AG10803 (cell line): ENCODE measurements around the gene NCR3LG1.
"Not testable (repeated sequence)": the region's sequence is repeated elsewhere in the genome, so short reads cannot be mapped to it uniquely, and the experiment has no call there.

Source experiments
- DNase-seq: peaks from one replicate; pipeline ENCODE4 v3.0.0; 2010; ENCODE audit warnings: low read depth
- H3K4me3 ChIP-seq: 2 replicates; pipeline ENCODE4 v1.5.1; 2011; ENCODE audit warnings: mild to moderate bottlenecking, low read length, control low read depth
- TF ChIP-seq, protein P1 (sequence below): conservative IDR thresholded peaks from 2 replicates; pipeline ENCODE4 v1.5.1; 2011; ENCODE audit warnings: mild to moderate bottlenecking, low read length, control low read depth, inconsistent platforms

The NCR3LG1 gene

DNA sequence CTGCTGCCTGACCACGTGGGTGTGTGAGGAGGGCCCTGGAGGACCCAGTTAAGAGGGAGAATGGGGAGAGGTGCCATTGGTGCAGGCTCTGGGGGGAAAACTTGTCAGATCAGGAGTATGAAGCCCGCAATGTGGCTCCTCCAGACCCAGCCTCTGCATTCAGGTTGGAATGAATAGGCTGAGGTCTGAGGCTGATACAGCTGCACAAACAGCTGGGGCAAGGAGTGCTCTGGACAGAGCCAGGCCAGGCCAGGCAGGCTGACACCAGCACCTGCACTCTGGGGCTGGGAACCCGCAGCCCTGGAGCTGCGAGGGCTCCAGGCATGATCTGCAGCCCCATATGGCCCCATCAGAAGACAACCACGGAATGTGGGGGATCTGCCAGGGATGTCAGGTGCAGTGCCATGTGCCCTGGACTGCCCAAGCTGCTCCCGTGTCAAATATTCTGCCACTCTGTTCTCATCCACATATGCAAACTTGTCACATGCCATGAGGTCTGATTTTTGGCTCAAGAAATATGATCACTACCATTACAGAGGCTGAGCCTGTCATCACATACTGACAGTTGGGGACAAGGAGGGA lies 64.0 kb downstream of the NCR3LG1 start:
- TF ChIP-seq, protein P1, sequence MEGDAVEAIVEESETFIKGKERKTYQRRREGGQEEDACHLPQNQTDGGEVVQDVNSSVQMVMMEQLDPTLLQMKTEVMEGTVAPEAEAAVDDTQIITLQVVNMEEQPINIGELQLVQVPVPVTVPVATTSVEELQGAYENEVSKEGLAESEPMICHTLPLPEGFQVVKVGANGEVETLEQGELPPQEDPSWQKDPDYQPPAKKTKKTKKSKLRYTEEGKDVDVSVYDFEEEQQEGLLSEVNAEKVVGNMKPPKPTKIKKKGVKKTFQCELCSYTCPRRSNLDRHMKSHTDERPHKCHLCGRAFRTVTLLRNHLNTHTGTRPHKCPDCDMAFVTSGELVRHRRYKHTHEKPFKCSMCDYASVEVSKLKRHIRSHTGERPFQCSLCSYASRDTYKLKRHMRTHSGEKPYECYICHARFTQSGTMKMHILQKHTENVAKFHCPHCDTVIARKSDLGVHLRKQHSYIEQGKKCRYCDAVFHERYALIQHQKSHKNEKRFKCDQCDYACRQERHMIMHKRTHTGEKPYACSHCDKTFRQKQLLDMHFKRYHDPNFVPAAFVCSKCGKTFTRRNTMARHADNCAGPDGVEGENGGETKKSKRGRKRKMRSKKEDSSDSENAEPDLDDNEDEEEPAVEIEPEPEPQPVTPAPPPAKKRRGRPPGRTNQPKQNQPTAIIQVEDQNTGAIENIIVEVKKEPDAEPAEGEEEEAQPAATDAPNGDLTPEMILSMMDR, result no peak
- DNase-seq, result no peak
- no peak overlapping the region for H3K4me3 ChIP-seq

DNA sequence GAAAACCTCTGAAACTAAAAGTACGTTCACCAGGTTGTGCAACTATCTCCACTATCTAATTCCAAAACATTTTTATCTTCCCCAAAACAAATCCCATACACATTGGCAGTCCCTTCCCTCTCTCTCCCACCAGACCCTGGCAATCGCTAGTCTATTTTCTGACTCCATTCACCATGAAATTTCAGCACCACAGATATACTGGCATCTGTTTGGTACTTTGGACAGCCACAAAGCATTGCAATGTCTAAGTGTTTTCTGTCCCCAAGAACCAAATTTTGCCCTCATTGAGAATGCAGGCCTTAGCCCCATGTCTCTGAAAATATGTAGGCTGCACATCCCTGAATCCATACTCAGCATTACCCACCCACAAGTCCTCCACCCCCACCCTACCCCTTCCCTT lies 64.9 kb downstream of the NCR3LG1 start:
- TF ChIP-seq, protein P1, result no peak
- no peak overlapping the region for H3K4me3 ChIP-seq
- DNase-seq, result no peak

DNA sequence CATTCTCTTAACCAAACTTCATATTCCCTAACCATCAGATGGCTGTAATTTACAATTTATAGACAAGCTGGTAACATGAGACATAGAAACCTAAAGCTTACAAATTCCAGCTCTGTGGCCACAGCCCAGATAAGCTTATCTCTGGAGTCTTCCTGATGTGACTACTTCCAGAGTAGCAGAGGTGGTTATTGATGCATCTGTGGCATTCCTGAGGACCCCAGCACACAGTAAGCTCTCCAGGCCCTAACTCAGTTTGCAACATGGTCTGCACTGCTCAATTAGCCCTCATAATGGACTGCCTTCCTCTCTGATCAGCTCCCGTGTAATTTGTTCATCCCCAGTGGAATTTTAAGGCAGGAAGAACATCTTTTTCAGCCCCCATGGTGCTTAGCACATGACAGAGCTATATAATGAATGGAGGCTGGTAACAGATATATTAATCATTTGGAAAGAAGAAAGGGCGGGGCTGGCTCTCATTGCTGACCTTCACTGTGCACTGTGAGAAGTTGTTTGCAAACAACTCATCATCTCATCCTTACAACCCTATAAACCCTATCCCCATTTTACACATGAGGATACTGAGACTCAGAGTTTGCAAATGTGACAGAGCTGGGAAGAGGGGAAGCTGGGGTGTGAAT lies 67.0 kb downstream of the NCR3LG1 start:
- H3K4me3 ChIP-seq, result no peak overlapping the region
- DNase-seq, result no peak
- TF ChIP-seq, protein P1, result no peak

DNA sequence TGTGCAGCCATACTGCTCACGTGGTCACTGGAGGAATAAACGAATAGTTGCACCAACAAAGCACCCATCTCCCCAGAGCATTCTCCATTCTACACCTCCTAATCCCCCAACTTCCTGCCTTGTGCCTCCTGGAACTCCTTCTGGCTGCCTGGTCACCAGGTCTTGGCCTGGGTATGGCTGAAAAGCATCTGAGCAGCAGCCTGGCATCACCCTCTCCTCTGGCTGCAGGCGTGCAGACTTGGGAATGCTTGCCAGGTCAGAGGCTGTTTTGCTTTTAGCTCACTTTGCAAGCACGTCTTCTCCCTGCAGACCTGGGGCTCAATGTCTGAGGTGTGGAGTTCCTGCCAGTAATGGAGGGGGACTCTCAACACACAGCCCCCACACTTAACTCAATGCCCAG lies 70.2 kb downstream of the NCR3LG1 start:
- H3K4me3 ChIP-seq, result no peak overlapping the region
- TF ChIP-seq, protein P1, result no peak
- no peak for DNase-seq

DNA sequence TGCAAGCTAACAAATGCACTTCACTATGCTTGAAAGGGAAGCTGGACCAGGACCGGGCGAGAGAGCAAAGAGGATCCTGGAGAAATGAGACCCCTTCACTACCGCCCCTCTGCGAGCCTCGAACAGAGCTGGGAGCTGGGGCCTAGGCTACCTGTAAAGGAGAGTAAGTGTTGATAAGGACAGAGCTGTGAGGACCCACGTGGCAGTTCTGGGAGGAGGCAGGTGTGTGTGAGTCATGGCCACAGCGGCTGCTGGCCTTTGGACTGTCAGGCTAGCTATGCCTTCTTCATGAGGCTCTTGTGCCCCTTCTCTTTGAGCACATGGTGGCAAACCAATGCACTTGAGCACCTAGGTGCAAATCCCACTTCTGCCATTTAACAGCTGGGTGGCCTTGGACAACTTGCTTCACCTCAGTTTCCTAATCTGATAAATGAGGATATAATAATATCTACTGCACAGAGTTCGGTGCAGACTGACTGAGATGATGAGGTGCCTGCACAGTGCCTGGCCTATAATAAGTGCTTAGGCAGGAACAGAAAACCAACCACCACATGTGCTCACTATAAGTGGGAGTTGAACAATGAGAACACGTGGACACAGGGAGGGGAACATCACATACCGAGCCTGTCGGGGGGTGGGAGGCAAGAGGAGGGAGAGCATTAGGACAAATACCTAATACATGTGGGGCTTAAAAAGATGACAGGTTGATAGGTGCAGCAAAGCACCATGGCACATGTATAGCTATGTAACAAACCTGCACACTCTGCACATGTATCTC lies 72.1 kb downstream of the NCR3LG1 start:
- H3K4me3 ChIP-seq, result no peak overlapping the region
- TF ChIP-seq, protein P1, result no peak
- no peak for DNase-seq

DNA sequence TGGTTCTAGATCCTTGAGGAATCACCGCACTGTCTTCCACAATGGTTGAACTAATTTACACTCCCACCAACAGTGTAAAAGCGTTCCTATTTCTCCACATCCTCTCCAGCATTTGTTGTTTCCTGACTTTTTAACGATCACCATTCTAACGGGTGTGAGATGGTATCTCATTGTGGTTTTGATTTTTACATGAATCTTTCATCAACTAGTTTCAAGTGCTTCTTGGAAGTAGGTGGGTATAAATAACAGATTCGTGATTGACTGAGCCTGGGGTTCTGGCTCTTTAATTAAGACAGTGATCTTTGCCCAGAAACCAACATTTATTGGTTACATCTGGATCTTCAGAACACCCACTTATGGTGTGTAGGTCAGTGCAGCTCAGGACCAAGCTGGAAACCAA lies 74.6 kb downstream of the NCR3LG1 start:
- peak; percentile 34 for DNase-seq
- H3K4me3 ChIP-seq, result not testable (repeated sequence)
